Osteocyte (in vitro differentiated cells): ENCODE measurements around the gene NMNAT1. TPM values are rescaled to one million over a fixed set of nuclear protein-coding genes. Genes with fewer than 3 reads are reported as not detected.

Experiments used
- DNase-seq: peaks from one replicate; pipeline ENCODE4 v3.0.0; 2021; ENCODE audit warnings: mixed read lengths; ENCODE audit not compliant: unreplicated experiment; ENCODE audit errors: extremely low spot score
- H3K27ac Mint-ChIP-seq: one replicate; pipeline ENCODE4 v1.8.0; 2021; ENCODE audit warnings: mild to moderate bottlenecking, mixed read lengths; ENCODE audit not compliant: unreplicated experiment
- H3K27me3 Mint-ChIP-seq: one replicate; pipeline ENCODE4 v1.8.0; 2021; ENCODE audit warnings: mixed read lengths; ENCODE audit not compliant: unreplicated experiment
- H3K36me3 Mint-ChIP-seq: one replicate; pipeline ENCODE4 v1.8.0; 2021; ENCODE audit warnings: mixed read lengths; ENCODE audit not compliant: unreplicated experiment
- H3K4me1 Mint-ChIP-seq: one replicate; pipeline ENCODE4 v1.8.0; 2021; ENCODE audit warnings: mixed read lengths; ENCODE audit not compliant: unreplicated experiment
- H3K4me3 Mint-ChIP-seq: one replicate; pipeline ENCODE4 v1.8.0; 2021; ENCODE audit warnings: mild to moderate bottlenecking, moderate library complexity, mixed read lengths; ENCODE audit not compliant: unreplicated experiment
- H3K9me3 Mint-ChIP-seq: one replicate; pipeline ENCODE4 v1.8.0; 2021; ENCODE audit warnings: mixed read lengths; ENCODE audit not compliant: unreplicated experiment
- CTCF ChIP-seq: fragments of 200-600 bp; sonication (generic); IDR thresholded peaks from 2 replicates; pipeline ENCODE4 v1.5.0; 2021; ENCODE audit warnings: antibody characterized with exemption, mild to moderate bottlenecking, moderate library complexity
- total RNA-seq: library from RNA; stranded (reverse); gene quantifications from 2 replicates; pipeline ENCODE4 v1.2.1, GENCODE V29; 2021

The NMNAT1 gene
- total RNA-seq, 1 donor from 2014 or later: 14.5 TPM

DNA sequence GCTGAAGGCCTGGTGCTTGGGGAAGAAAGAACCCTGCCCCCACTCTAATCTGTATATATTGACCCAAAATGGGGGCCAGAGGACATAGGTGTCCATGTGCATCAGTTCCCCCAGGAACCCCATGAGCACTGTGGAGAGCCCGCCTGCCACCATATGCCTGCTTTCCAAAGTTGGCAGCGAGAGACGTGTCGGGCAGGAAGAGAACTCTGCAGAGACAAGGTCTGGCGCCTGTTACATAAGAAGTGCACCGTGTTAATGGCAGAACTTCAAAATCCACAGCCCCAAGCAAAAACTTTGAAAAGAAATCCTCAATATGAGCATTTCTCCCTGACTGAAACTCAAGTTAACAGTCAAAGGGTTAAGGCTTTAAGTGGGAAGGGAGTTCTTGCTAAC, 41.2 kb upstream of the NMNAT1 start:
- H3K4me1 Mint-ChIP-seq: peaks cover 23% of the 10 kb centered on the region
- no peak for TF ChIP-seq CTCF
- no peak overlapping the region for H3K4me3 Mint-ChIP-seq
- H3K27me3 Mint-ChIP-seq: no peaks in the 10 kb centered on the region
- H3K9me3 Mint-ChIP-seq: no peaks in the 10 kb centered on the region
- no peak overlapping the region for H3K27ac Mint-ChIP-seq
- no peak for DNase-seq
- H3K36me3 Mint-ChIP-seq: no peaks in the 10 kb centered on the region

GRCh38 chr1:9903801-9904527, 39.3 kb upstream of the NMNAT1 start:
- H3K4me3 Mint-ChIP-seq: no peak overlapping the region
- TF ChIP-seq CTCF: no peak
- H3K9me3 Mint-ChIP-seq: no peaks in the 10 kb centered on the region
- H3K4me1 Mint-ChIP-seq: peaks cover 24% of the 10 kb centered on the region
- no peaks in the 10 kb centered on the region for H3K27me3 Mint-ChIP-seq
- H3K27ac Mint-ChIP-seq: no peak overlapping the region
- DNase-seq: no peak
- H3K36me3 Mint-ChIP-seq: peaks cover 2% of the 10 kb centered on the region

DNA sequence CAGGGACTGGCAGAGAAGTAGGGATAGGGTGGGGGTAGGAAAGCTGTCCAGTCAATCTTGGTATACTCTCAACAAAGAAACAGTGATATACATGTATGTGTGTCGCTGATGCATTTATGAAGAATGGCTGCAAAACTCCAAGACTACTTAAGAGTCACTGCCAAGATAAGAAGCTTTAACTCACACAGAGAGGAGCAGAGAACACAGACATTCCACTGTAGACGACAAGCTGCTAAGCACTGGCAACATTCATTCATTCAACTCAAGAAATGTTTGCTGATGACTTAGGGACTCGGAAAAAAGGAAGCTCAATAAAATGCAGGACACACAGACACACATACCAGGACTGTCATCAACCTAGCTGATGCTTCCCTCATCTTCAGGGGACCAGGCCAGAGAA, 38.7 kb upstream of the NMNAT1 start:
- peak overlapping the region; percentile 4 for H3K27ac Mint-ChIP-seq
- no peak for DNase-seq
- H3K36me3 Mint-ChIP-seq: peaks cover 2% of the 10 kb centered on the region

GRCh38 chr1:9905010-9905409, 38.3 kb upstream of the NMNAT1 start:
- no peak overlapping the region for H3K4me3 Mint-ChIP-seq

More for the DNA sequence above, 38.7 kb upstream of the NMNAT1 start:
- H3K9me3 Mint-ChIP-seq: no peaks in the 10 kb centered on the region
- no peaks in the 10 kb centered on the region for H3K27me3 Mint-ChIP-seq
- peaks cover 29% of the 10 kb centered on the region for H3K4me1 Mint-ChIP-seq
- no peak for TF ChIP-seq CTCF
- no peak overlapping the region for H3K4me3 Mint-ChIP-seq

More at GRCh38 chr1:9905010-9905409, 38.3 kb upstream of the NMNAT1 start:
- Mint-ChIP-seq H3K27ac (peak overlapping the region; percentile 4), H3K36me3 (peaks cover 2% of the 10 kb centered on the region), H3K27me3 (no peaks in the 10 kb centered on the region), H3K9me3 (no peaks in the 10 kb centered on the region), H3K4me1 (peaks cover 29% of the 10 kb centered on the region)
- no peak for DNase-seq
- TF ChIP-seq CTCF: no peak
